Cardiac fibroblast (primary cell): Measurements from ENCODE around the gene MGAT5B.

ENCODE experiments used
- DNase-seq, 2 donors: peaks; one replicate each; pipeline versions ENCODE4 v3.0.0 to v3.0.0-alpha.2; 2010; ENCODE audit warnings: low read depth in 2 of 2
- H3K4me3 ChIP-seq, 2 donors: replicated peaks in 1 of 2; 1 replicate in 1 of 2; 2 replicates in 1 of 2; pipeline ENCODE4 v1.5.1; 2011; ENCODE audit warnings: low read depth in 2 of 2, low read length in 2 of 2, mild to moderate bottlenecking in 2 of 2, moderate library complexity in 1 of 2
- TF ChIP-seq, protein P1 (sequence below): IDR thresholded peaks from one replicate; pipeline ENCODE4 v1.5.1; 2011; ENCODE audit warnings: low read depth, mild to moderate bottlenecking, low read length, inconsistent platforms

The MGAT5B gene

DNA sequence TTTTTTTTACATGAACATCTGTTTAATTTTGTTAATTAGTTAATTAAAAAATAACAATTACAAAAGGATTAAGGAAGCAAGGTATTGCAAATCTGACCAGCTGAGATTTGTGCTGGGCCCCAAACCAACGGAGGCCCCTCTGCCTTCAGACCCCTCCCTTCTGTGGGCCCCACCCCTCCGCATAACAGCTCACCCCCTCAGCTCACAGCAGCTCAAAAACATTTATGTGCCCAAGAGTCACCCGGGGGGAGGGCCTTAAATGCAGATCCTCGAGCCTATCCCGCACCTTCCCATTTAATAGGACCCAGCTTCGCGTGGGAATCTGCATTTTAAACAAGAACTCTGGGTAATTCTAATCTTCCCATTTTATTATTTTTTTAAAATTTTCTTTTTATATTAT lies 75.0 kb downstream of the MGAT5B start:
- no peak for DNase-seq
- TF ChIP-seq, protein P1, sequence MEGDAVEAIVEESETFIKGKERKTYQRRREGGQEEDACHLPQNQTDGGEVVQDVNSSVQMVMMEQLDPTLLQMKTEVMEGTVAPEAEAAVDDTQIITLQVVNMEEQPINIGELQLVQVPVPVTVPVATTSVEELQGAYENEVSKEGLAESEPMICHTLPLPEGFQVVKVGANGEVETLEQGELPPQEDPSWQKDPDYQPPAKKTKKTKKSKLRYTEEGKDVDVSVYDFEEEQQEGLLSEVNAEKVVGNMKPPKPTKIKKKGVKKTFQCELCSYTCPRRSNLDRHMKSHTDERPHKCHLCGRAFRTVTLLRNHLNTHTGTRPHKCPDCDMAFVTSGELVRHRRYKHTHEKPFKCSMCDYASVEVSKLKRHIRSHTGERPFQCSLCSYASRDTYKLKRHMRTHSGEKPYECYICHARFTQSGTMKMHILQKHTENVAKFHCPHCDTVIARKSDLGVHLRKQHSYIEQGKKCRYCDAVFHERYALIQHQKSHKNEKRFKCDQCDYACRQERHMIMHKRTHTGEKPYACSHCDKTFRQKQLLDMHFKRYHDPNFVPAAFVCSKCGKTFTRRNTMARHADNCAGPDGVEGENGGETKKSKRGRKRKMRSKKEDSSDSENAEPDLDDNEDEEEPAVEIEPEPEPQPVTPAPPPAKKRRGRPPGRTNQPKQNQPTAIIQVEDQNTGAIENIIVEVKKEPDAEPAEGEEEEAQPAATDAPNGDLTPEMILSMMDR, result no peak

DNA sequence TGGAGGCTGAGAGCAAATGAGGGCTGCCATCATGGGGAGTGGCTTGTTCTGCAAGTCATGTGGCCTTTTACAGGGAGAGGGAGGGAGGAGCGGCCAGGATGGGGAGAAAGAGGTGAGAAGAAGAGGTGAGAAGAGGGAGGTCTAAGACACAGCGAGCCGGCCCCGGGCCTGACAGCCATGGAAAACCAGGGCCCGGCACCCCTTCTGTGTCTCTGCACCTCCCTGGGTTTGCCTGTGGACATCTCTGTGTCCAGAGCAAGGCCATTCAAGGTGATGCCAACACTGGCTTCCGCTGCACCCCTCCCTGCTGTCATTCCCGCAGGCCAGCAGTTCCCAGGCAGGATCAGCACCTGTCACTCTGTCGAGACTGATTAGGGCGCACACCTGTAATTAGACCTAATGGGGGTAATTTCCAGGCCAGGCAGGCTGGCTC lies 75.6 kb downstream of the MGAT5B start:
- H3K4me3 ChIP-seq, result no peak overlapping the region
- no peak for DNase-seq
- TF ChIP-seq, protein P1, result no peak

More for the DNA sequence above, 75.0 kb downstream of the MGAT5B start:
- H3K4me3 ChIP-seq, result no peak overlapping the region

DNA sequence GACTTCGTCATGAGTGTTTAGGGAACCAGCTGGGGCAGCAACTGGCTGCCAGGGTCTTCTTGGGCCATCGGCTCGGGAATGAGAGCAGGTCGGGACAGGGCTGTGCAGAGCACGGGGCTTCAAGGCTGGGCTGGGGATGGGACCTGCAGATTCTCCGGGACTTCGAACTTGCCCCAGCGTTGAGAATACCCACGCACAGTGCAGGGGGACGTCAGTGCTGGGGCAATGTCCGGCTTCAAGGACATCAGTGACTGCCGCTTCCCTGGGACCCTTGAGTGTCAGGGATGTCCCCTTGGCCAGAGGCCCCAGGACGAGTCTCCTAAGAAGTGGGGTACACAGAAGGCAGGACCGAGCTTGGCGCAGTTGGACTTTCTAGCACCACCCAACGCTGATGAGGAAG lies 76.3 kb downstream of the MGAT5B start:
- DNase-seq, result no peak
- TF ChIP-seq, protein P1, result no peak

DNA sequence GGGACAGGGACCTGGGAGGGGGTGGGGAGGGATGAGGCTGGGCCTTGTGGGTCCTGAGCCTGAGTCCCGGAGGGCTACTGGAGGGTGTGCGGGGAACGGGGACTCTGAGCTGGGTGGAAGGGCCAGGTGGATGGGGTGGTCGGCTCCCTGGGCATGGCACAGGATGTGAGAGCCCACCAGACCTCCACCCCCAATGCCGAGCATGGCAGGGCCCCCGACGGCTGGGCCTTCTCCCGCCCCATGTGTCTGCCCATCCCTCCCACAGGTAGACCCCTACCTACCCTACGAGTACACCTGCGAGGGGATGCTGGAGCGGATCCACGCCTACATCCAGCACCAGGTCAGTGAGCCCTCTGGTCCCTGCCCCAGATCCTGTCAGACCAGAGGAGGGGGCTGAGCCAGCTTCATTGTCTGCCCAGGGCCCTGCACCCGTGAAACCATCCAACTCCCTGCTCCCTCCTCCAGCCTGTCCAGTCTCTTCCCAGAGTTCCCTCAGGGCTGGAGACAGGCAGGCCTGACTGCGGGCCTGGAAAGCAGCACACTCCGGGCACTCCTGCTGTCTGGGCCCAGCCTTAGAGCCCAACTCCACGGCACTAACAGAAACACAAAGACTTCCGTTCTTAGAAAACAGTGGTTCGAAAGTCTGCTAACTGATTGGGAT lies 78.0 kb downstream of the MGAT5B start:
- TF ChIP-seq, protein P1, result no peak
- DNase-seq, result no peak

More for the DNA sequence above, 76.3 kb downstream of the MGAT5B start:
- no peak overlapping the region for H3K4me3 ChIP-seq

DNA sequence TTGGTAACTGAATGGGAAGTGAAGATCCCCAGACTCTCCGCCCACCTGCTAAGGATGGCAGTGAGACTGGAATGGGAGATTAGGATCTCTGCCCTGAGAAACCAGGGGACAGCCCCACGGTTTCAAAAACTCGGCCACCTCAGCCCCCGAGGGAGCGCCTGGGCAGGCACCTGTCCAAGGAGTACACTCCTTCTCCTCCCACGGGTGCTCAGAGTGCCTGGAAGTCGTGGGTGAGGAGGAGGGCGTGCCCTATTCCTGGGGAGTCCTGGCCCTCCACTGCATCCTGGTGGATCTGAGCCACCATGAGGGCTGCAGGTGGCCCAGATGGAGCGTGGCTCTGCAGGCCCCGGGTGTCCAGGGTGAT lies 78.5 kb downstream of the MGAT5B start:
- no peak overlapping the region for H3K4me3 ChIP-seq
- TF ChIP-seq, protein P1, result no peak
- no peak for DNase-seq

More for the DNA sequence above, 78.0 kb downstream of the MGAT5B start:
- H3K4me3 ChIP-seq, result no peak overlapping the region

DNA sequence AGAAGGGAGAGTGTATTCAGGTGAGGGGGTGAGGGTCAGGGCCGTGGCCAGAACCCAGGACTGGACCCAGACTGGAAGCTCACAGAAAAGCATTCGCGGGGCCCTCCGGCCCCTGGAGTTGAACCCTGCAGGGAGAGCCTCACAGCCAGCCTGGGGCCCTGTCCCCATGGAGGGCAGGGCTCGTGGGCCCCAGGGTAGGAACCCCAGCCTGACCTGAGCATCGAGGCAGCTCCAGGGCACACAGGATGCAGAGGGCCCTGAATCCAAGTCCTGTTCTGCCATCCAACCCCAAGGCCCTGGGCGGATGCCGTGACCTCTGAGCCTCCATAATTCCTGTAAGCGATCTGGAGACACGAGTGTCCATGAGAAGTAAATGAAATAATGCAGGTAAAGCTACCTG lies 79.1 kb downstream of the MGAT5B start:
- DNase-seq, result no peak
- TF ChIP-seq, protein P1, result no peak
- H3K4me3 ChIP-seq, result no peak overlapping the region

DNA sequence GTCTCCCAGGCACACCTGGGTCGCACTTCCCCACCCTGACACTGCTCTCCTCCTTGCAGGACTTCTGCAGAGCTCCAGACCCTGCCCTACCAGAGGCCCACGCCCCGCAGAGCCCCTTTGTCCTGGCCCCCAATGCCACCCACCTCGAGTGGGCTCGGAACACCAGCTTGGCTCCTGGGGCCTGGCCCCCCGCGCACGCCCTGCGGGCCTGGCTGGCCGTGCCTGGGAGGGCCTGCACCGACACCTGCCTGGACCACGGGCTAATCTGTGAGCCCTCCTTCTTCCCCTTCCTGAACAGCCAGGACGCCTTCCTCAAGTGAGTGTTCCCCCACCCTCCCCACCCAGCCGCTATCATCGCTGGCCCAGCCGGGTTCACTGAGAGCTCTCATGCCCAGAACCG lies 79.6 kb downstream of the MGAT5B start:
- TF ChIP-seq, protein P1, result no peak
- no peak overlapping the region for H3K4me3 ChIP-seq
- DNase-seq, result no peak
